Measurements from ENCODE around the gene ZDHHC11B.

GRCh38 chr5:662751-663435 is 121.6 kb downstream of the ZDHHC11B start:
- TF ChIP-seq POLR2A (IDR thresholded peaks at IDR 0.05; ENCODE audit: low read length) = no peak
- no peak for TF ChIP-seq GATA1 (IDR thresholded peaks at IDR 0.05; ENCODE audit: low read depth, low read length)

Data from erythroblast (primary cell).